OCI-LY1 (cell line): ENCODE data around the gene LYRM9.

ENCODE experiments used
- EZH2 ChIP-seq: fragments of 200-600 bp; sonication (generic), shearing (Covaris generic); IDR thresholded peaks from 2 replicates; pipeline ENCODE4 v1.8.0; 2017; ENCODE audit warnings: borderline replicate concordance, mixed run types, mild to moderate bottlenecking, antibody characterized with exemption, low read length, moderate library complexity, mixed read lengths
- TF ChIP-seq, protein P1 (sequence below): fragments of 200-600 bp; sonication (generic), shearing (Covaris generic); IDR thresholded peaks from 2 replicates; pipeline ENCODE4 v1.5.1; 2017; ENCODE audit warnings: mild to moderate bottlenecking, antibody characterized with exemption, low read length, moderate library complexity, mixed read lengths

DNA sequence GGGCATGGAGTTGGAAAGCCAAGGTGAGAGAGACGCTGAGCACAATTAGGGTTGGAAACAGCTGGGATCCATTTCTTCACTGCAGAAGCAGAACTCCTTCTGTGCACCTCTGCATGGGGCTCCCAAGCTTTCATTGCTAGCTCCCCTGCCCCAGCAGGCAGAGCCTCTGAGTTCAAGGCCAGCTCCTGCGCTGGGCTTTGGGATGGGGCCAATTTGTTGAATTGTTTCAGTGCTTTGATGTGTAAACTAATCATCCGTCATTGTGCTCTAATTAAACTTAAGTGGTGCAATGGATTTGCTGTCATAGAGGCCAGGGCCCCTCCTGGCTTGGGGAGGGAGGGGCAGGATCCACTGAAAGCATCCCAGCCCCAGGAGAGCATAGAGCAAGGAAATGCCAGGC, 13.5 kb upstream of the LYRM9 start:
- TF ChIP-seq, protein P1, sequence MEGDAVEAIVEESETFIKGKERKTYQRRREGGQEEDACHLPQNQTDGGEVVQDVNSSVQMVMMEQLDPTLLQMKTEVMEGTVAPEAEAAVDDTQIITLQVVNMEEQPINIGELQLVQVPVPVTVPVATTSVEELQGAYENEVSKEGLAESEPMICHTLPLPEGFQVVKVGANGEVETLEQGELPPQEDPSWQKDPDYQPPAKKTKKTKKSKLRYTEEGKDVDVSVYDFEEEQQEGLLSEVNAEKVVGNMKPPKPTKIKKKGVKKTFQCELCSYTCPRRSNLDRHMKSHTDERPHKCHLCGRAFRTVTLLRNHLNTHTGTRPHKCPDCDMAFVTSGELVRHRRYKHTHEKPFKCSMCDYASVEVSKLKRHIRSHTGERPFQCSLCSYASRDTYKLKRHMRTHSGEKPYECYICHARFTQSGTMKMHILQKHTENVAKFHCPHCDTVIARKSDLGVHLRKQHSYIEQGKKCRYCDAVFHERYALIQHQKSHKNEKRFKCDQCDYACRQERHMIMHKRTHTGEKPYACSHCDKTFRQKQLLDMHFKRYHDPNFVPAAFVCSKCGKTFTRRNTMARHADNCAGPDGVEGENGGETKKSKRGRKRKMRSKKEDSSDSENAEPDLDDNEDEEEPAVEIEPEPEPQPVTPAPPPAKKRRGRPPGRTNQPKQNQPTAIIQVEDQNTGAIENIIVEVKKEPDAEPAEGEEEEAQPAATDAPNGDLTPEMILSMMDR: no peak
- no peak for TF ChIP-seq EZH2
